ENCODE measurements around the gene PLB1. TPM values are rescaled to one million over a fixed set of nuclear protein-coding genes. Genes with fewer than 3 reads are reported as not detected.
A peak's percentile ranks its signal among the peaks of the same experiment; 100 is the strongest.

The PLB1 gene
- not detected for polyA plus RNA-seq

GRCh38 chr2:28495551-28496250 lies at the start of gene PLB1:
Gene PLB1 (plus strand): TSS chr2:28496060. CDS start chr2:28496115, 55 bp downstream.
- no peak within 1 kb of the TSS for H3K4me3 Mint-ChIP-seq

GRCh38 chr2:28446531-28446930 lies 49.3 kb upstream of the PLB1 start:
- no peaks in the 10 kb centered on the region for H3K36me3 Mint-ChIP-seq
- H3K4me1 Mint-ChIP-seq, result peaks cover 0 to 2% (median 0%) of the 10 kb centered on the region in 3 donors
- no peak overlapping the region for H3K27ac Mint-ChIP-seq
- H3K4me3 Mint-ChIP-seq, result no peak overlapping the region
- H3K9me3 Mint-ChIP-seq, result peaks cover 0 to 9% (median 1%) of the 10 kb centered on the region in 3 donors
- H3K27me3 Mint-ChIP-seq, result peaks cover 3% of the 10 kb centered on the region

More at GRCh38 chr2:28495551-28496250, at the start of gene PLB1:
- peaks cover 11% of the 10 kb centered on the region for H3K27me3 Mint-ChIP-seq
- H3K36me3 Mint-ChIP-seq, result no peaks in the 10 kb centered on the region
- peaks cover 0 to 2% (median 0%) of the 10 kb centered on the region in 3 donors for H3K9me3 Mint-ChIP-seq
- H3K4me1 Mint-ChIP-seq, result no peaks in the 10 kb centered on the region
- no peak within 1 kb of the TSS for H3K27ac Mint-ChIP-seq

DNA sequence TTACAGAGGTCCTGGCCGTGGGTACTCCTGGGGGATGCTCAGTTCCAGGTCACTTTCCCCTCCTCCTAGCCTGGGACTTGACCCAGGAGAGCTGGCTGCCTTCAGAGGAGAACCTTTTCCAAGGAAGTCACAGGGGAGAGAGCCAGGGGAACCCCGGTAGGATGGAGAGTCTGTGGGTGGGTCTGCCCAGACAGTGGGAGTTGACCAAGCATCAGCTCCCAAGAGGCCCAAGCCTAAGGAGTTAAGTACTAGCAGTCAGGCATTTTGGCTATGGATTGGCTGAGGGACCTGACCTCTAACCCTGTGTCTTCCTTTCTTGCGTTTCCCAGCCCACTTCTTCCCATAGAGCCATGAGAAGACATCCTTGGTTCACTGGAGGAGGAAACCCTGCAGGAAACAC lies 48.8 kb upstream of the PLB1 start:
- H3K27me3 Mint-ChIP-seq, result peaks cover 3% of the 10 kb centered on the region
- no peak overlapping the region for H3K27ac Mint-ChIP-seq
- H3K36me3 Mint-ChIP-seq, result no peaks in the 10 kb centered on the region
- H3K4me1 Mint-ChIP-seq, result peaks cover 0 to 2% (median 0%) of the 10 kb centered on the region in 3 donors
- no peak overlapping the region for H3K4me3 Mint-ChIP-seq
- peaks cover 0 to 3% (median 1%) of the 10 kb centered on the region in 3 donors for H3K9me3 Mint-ChIP-seq

GRCh38 chr2:28447943-28448792 lies 47.7 kb upstream of the PLB1 start:
- Mint-ChIP-seq H3K27ac (no peak overlapping the region), H3K4me3 (no peak overlapping the region), H3K4me1 (no peaks in the 10 kb centered on the region), H3K36me3 (no peaks in the 10 kb centered on the region), H3K27me3 (peaks cover 5% of the 10 kb centered on the region), H3K9me3 (peaks cover 0 to 1% (median 0%) of the 10 kb centered on the region in 3 donors)

- Mint-ChIP-seq H3K4me1 (no peaks in the 10 kb centered on the region), H3K27me3 (peaks cover 5% of the 10 kb centered on the region), H3K36me3 (no peaks in the 10 kb centered on the region), H3K9me3 (peaks cover 0 to 1% (median 0%) of the 10 kb centered on the region in 3 donors), H3K27ac (no peak overlapping the region), H3K4me3 (peak overlapping the region in 1 of 4 donors; percentile 52)
Observed at GRCh38 chr2:28448793-28449100, 47.1 kb upstream of the PLB1 start.

GRCh38 chr2:28449126-28449487 lies 46.8 kb upstream of the PLB1 start:
- H3K27me3 Mint-ChIP-seq, result peaks cover 5% of the 10 kb centered on the region
- peaks cover 0 to under 1% (median 0%) of the 10 kb centered on the region in 3 donors for H3K9me3 Mint-ChIP-seq
- no peaks in the 10 kb centered on the region for H3K4me1 Mint-ChIP-seq
- H3K4me3 Mint-ChIP-seq, result peak overlapping the region in 1 of 4 donors; percentile 52
- no peaks in the 10 kb centered on the region for H3K36me3 Mint-ChIP-seq
- no peak overlapping the region for H3K27ac Mint-ChIP-seq

- Mint-ChIP-seq H3K27ac (no peak overlapping the region), H3K4me3 (no peak overlapping the region), H3K4me1 (no peaks in the 10 kb centered on the region)
Observed at GRCh38 chr2:28449488-28450395, 46.1 kb upstream of the PLB1 start.

GRCh38 chr2:28450901-28451565 lies 44.8 kb upstream of the PLB1 start:
- H3K36me3 Mint-ChIP-seq, result no peaks in the 10 kb centered on the region
- no peak overlapping the region for H3K4me3 Mint-ChIP-seq
- no peak overlapping the region for H3K27ac Mint-ChIP-seq
- no peaks in the 10 kb centered on the region for H3K9me3 Mint-ChIP-seq
- H3K27me3 Mint-ChIP-seq, result peaks cover 5% of the 10 kb centered on the region
- H3K4me1 Mint-ChIP-seq, result no peaks in the 10 kb centered on the region

More at GRCh38 chr2:28449488-28450395, 46.1 kb upstream of the PLB1 start:
- Mint-ChIP-seq H3K27me3 (peaks cover 5% of the 10 kb centered on the region), H3K9me3 (no peaks in the 10 kb centered on the region), H3K36me3 (no peaks in the 10 kb centered on the region)

DNA sequence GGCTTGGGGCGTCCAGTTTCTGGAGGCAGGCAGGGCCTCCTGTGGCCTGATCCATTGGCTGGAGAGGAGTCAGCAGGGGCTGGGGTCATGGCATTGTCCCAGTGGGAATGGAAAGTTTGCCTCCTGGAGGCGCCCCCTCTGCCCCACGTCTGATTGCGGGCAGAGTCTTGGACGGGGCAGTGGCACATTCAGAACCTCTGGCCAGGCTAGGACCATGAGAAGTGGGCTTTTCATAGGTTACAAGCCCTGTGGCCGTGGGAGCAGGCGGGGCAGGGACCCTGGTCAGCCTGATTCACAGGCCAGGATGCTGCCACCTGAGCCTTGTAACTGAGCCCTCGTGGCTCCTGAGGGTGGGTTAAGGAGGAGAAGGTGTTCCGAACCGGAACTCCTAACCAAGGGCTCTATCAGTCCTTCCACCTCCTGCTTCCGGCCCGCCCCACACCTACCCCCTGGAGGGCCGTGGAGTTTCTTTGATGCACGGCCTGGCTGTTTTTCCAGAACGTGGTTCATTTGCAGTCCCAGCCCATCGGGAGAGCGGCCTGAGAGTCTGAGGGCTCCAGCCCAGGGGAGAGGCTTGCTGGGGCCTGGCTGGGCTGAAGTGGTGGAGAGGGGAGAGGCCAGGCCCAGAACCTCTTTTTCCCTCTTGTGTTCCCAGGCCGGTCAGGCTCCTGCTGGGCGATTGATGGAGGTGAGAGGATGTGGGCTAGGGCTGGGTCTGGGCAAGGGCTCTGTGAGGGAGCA lies 43.9 kb upstream of the PLB1 start:
- Mint-ChIP-seq H3K36me3 (no peaks in the 10 kb centered on the region), H3K4me3 (no peak overlapping the region), H3K27ac (peak overlapping the region in 1 of 3 donors; percentile 3), H3K27me3 (peaks cover 5% of the 10 kb centered on the region), H3K4me1 (no peaks in the 10 kb centered on the region), H3K9me3 (no peaks in the 10 kb centered on the region)

- H3K4me3 Mint-ChIP-seq, result no peak overlapping the region
- peak overlapping the region in 1 of 3 donors; percentile 3 for H3K27ac Mint-ChIP-seq
- no peaks in the 10 kb centered on the region for H3K36me3 Mint-ChIP-seq
- H3K27me3 Mint-ChIP-seq, result peaks cover 5% of the 10 kb centered on the region
- no peaks in the 10 kb centered on the region for H3K9me3 Mint-ChIP-seq
- H3K4me1 Mint-ChIP-seq, result no peaks in the 10 kb centered on the region
Observed at GRCh38 chr2:28452534-28453081, 43.3 kb upstream of the PLB1 start.

GRCh38 chr2:28453396-28453795 lies 42.5 kb upstream of the PLB1 start:
- H3K36me3 Mint-ChIP-seq, result no peaks in the 10 kb centered on the region
- peaks cover 9% of the 10 kb centered on the region for H3K27me3 Mint-ChIP-seq
- H3K4me3 Mint-ChIP-seq, result peak overlapping the region in 1 of 4 donors; percentile 19
- no peak overlapping the region for H3K27ac Mint-ChIP-seq
- H3K4me1 Mint-ChIP-seq, result no peaks in the 10 kb centered on the region
- no peaks in the 10 kb centered on the region for H3K9me3 Mint-ChIP-seq

DNA sequence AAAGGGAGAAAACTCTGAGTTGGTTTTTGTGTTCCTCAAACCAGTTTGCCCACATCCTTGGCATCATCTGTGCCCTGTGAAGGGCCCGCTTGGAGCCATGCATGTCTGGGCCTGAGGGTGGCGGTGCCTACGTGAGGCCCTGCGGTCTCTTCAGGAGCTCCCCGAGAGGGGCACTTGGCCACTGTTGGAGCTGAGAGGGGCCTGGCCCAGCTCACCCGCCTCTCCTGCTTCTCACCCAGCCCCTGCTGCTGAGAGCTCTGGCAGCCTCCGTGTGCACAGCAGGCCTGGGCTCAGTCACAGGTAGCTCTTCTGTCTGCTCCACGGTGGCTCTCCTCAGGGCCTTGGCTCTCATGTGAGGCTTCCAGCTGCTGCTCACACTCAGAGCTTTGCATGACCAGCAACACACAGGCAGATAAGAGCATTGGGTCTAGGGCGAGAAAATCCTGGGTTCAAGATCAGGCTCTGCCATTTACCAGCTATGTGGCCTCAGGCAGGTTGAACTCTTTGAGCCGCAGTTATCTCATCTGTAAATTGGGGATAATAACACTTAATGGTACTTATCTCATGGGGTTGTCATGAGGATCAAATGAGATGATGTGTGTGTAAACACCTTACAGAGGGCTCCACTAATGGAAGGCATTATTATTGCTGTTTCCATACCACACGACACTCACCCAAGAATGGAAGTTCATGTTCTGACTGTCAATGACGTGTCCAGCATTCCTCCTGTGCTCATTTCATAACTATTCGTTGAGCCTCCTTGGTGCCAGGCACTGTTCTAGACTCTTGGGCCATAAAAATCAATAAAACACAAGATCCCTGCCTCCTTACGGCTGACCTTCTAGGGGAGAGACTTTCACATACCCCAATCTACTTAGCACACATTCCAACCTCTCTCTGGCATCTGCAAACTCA lies 41.6 kb upstream of the PLB1 start:
- no peaks in the 10 kb centered on the region for H3K9me3 Mint-ChIP-seq
- peaks cover 9% of the 10 kb centered on the region for H3K27me3 Mint-ChIP-seq

DNA sequence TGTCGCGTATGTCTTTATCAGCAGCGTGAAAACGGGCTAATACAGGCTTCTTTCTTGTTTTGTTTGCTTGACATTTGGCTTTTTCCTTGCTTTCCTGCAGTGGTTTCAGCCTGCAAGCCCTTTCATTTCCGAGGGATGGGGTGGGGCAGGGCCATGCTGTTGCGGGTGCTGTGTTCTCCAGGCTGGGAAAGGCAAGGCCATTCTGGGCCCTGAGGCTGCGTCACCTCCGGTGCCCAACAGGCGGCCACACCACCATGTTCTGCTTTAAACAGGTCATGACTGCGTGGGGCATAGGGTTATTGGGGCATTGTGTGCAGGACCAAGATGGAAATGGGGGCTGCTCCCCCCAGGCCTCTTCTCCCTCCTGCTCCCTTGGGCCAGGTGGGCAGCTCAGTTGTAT lies 38.6 kb upstream of the PLB1 start:
- H3K4me1 Mint-ChIP-seq, result no peaks in the 10 kb centered on the region
- no peak overlapping the region for H3K27ac Mint-ChIP-seq
- H3K27me3 Mint-ChIP-seq, result peaks cover 9% of the 10 kb centered on the region
- peaks cover 2 to 5% (median 3%) of the 10 kb centered on the region in 3 donors for H3K9me3 Mint-ChIP-seq
- no peak overlapping the region for H3K4me3 Mint-ChIP-seq
- peaks cover 1% of the 10 kb centered on the region for H3K36me3 Mint-ChIP-seq

More for the DNA sequence above, 41.6 kb upstream of the PLB1 start:
- H3K4me3 Mint-ChIP-seq, result no peak overlapping the region
- H3K27ac Mint-ChIP-seq, result no peak overlapping the region
- H3K36me3 Mint-ChIP-seq, result no peaks in the 10 kb centered on the region
- H3K4me1 Mint-ChIP-seq, result no peaks in the 10 kb centered on the region
